GM21360 (cell line): ENCODE data around the gene SLC39A2.
"Not testable (repeated sequence)": the region's sequence is repeated elsewhere in the genome, so short reads cannot be mapped to it uniquely, and the experiment has no call there.

Experiments
- ATAC-seq: cut with Tn5 transposase; IDR thresholded peaks from one replicate; pipeline ENCODE4 v1.9.1; 2021; ENCODE audit warnings: mild to moderate bottlenecking, moderate library complexity; ENCODE audit not compliant: unreplicated experiment

The SLC39A2 gene

GRCh38 chr14:20996521-20996920 is 2.6 kb upstream of the SLC39A2 start:
- ATAC-seq, result no peak

GRCh38 chr14:20997115-20997514 is 2.0 kb upstream of the SLC39A2 start:
- no peak for ATAC-seq

DNA sequence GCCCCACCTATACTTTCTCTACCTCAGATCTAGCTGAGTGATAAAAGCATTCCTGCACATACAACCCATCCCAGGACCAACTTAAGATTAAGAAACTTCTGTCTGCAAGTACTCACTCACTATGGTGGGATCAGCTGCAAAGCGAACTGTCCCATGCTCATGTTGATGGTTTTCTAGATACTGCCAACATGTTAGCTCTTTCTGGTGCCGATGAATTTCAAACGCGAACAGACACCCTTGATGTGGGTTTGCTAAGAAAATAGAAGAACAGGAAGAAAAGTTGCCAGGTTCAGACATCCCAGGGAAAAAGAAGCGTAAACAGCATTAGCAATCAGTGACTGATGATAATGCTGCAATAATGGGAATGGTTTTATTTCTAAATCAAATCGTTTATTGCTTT is 1.5 kb upstream of the SLC39A2 start:
- no peak for ATAC-seq

GRCh38 chr14:20998139-20998538 is 954 bp upstream of the SLC39A2 start:
- ATAC-seq, result no peak

GRCh38 chr14:20999591-20999990 is 498 bp downstream of the SLC39A2 start:
- ATAC-seq, result no peak

- ATAC-seq, result no peak
Observed at GRCh38 chr14:21001218-21001617, 2.1 kb downstream of the SLC39A2 start.

DNA sequence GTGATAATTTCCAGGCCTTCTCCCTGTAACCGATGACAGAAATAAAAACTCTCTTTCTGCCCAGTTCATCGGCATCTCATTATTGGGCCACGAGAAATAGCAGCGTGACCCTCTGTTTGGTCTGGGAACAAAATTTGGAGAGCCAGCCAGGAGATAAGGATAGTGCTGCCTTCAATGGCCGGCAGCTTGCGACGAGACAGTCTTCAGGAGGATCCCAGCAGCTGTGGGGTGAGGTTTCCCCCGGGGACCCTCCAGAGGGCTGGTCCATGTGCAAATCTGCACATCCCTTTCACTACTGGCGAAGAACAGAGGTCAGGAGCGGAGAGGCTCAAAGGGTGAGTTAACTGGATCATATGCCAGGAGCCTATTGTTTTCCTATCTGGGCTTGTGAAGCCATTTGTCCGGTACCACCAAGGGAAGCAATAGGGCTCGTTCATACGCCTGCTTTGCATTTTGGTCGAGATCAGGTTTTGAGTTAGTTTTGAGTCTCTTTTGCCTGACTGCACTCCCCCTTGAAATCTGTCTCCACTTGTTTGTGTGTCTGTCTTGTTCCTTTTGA is 4.8 kb downstream of the SLC39A2 start:
- no peak for ATAC-seq

- ATAC-seq, result not testable (repeated sequence)
Observed at GRCh38 chr14:21009721-21010120, 10.6 kb downstream of the SLC39A2 start.

DNA sequence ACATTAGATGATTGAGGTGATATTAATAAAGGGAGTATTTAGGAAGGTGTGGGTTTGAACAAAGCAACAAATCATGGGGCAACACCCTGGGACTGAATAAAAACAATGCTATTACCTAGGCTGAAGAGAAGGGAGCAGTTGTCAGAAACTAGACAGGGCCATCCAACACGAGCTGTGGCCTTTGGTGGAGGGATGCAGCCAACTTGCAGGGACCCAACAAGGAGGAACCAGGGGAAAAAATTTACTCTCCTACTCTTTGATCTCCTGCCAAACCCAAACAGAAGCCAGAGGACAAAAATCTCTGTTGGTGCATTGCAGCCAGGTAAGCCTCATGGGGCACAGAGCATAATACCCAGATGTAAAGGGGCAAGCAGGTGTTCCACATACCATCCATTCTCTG is 12.0 kb downstream of the SLC39A2 start:
- no peak for ATAC-seq

- ATAC-seq, result no peak
Observed at GRCh38 chr14:21014761-21015190, 15.7 kb downstream of the SLC39A2 start.

- ATAC-seq, result no peak
Observed at GRCh38 chr14:21015312-21015711, 16.2 kb downstream of the SLC39A2 start.

DNA sequence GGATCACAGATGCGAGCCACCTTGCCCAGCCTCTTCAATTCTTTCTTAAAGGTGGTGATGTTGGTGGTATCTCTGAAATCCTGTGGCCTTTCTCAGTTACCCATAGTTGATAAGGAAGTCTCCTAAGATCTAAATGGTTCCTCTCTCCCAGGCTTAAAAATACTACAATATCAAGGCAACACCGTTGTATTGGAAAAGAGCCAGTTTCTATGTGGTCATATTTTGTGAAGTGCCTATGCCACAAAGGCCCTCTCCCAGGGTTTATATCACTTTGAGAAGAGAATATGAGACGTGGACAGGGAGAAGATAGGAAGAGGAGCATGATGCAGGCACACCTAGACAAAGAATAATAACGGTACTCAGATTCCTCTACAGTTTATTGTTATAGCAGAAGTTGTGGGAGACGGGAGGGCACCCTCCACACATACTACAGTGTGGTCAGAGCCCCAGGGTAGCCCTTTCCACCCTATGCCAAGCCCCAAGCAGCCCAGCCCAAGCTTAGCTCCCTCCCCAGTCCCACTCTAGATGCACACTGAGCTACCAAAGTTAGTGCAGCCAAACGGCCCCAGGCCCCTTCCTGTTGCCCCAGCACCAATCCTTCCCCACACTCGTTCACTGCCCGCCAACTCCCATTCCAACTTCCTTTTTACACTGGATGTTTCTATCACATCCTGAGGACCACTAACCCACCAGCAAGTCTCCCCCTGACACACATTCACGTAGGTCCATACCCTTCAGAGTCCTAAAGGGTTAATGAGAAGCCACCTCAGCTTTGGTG is 17.5 kb downstream of the SLC39A2 start:
- no peak for ATAC-seq

DNA sequence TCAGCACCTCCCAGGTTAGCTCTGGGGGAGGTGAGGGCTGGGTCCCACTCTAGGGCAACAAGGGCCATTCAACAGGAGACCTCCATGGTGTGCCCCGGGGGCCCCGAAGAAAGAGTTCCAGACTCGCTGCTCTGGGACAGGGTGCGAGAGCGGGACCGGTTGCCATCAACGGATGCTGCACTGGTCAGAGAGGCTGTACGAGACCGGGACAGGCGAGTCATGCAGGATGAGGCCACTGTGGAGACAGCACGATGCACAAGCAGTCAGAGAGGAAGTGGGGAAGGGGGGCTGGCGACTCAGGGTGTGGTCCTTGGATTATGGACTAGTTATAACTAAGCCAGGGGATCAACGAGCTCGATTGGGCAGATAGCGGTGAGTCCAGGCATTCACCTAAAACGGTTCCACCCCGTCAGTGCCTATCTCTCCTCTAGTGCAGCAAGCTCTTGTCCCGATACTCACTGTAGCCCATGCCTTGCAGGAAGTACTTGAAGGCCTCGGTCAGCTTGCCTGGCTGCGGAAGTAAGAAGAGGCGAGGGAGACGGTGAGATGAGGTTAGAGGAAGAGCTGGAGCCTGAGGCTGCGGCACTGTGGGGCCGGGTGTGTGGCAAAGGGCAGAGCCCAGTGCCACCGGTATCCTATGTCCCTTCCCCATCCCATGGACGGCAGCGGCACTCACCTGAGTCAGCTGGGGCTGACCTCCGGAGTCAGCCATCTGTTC is 18.6 kb downstream of the SLC39A2 start:
- no peak for ATAC-seq

DNA sequence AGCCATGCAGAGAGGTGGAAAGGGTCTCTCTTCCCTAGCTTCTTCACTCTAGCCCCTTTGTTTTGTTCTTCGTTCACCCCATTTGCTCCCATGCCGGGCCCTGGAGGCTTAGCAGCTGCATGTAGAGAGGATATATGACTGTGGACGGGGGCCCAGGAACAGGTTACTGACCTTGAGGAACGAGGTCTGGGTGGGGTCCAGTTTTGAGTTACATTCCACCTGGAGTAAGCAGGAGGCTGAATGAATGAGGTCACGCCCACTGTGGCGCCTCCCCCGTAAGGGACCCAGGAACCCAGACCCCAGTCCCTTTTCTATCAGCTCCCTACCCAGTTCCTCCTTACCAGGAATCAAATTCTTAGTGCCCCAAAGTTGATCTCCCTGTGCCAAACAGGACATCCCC is 19.2 kb downstream of the SLC39A2 start:
- ATAC-seq, result no peak

GRCh38 chr14:21018781-21019180 is 19.7 kb downstream of the SLC39A2 start:
- no peak for ATAC-seq

- ATAC-seq, result no peak
Observed at GRCh38 chr14:21019366-21019765, 20.3 kb downstream of the SLC39A2 start.

GRCh38 chr14:21020977-21021545 is 22.0 kb downstream of the SLC39A2 start:
- no peak for ATAC-seq

GRCh38 chr14:21022686-21023085 is 23.6 kb downstream of the SLC39A2 start:
- ATAC-seq, result no peak

- no peak for ATAC-seq
Observed at GRCh38 chr14:21023174-21023573, 24.1 kb downstream of the SLC39A2 start.

GRCh38 chr14:21023817-21024584 is 24.9 kb downstream of the SLC39A2 start:
- no peak for ATAC-seq
